K562 (cell line): Measurements from ENCODE around the gene MATR3. TPM values are rescaled to one million over a fixed set of nuclear protein-coding genes. Genes with fewer than 3 reads are reported as not detected.

Source experiments
- ATAC-seq: fragments of 200-7000 bp; cut with Tn5 transposase; 3 replicates; pipeline ENCODE4 v1.9.1; 2020; ENCODE audit warnings: moderate library complexity
- BruUV-seq: library from RNA; stranded (reverse); fragments of 400-500 nt; replicated peaks from 2 replicates; lab custom pipeline; 2021; lab: Mats Ljungman, UMichigan
- CTCF ChIA-PET: fragments of 300-600 bp; formaldehyde crosslinking; extraction: SDS; loops from one replicate; lab custom pipeline; 2021; ENCODE audit warnings: low intra/inter-chr PET ratio; lab: Yijun Ruan, JAX
- POLR2A ChIA-PET: fragments of 300-600, 350-650 bp; sonication (Branson Sonifier 250); formaldehyde crosslinking; extraction: SDS; loops from one replicate; lab custom pipeline; 2021; ENCODE audit warnings: antibody characterized with exemption, inconsistent platforms; lab: Yijun Ruan, JAX
- DNase-seq, 4 experiments: peaks; one replicate each; pipeline versions ENCODE4 v3.0.0 to v3.0.0-alpha.2; 2011 to 2018; ENCODE audit warnings: low spot score in 3 of 4, mixed read lengths in 3 of 4; ENCODE audit errors: extremely low read depth in 1 of 4
- FAIRE-seq: peaks from 2 replicates; lab custom pipeline; 2011; peaks lifted over from hg19 to GRCh38; lab: Jason Lieb, UNC
- H2AFZ ChIP-seq: 2 replicates; pipeline ENCODE4 v1.6.0; 2011; ENCODE audit warnings: low read depth, low read length, control low read depth, inconsistent platforms
- H3K27ac ChIP-seq: fragments of 200-600 bp; 3 replicates; pipeline ENCODE4 v1.8.0; 2011; ENCODE audit warnings: low read depth, mild to moderate bottlenecking, control low read depth, inconsistent platforms, low read length, moderate library complexity, mixed read lengths; ENCODE audit errors: extremely low read depth
- H3K27me3 ChIP-seq, 2 experiments: fragments of 300-600 bp in 1 of 2; 2 replicates in 1 of 2; 3 replicates in 1 of 2; pipeline versions ENCODE4 v1.6.0 to v1.8.0; 2011; ENCODE audit warnings: inconsistent platforms in 2 of 2, low read length in 2 of 2, mild to moderate bottlenecking in 1 of 2, mixed read lengths in 1 of 2, moderate library complexity in 1 of 2; ENCODE audit not compliant: control insufficient read depth in 2 of 2, insufficient read depth in 2 of 2
- H3K36me3 ChIP-seq: fragments of 300-600 bp; 3 replicates; pipeline ENCODE4 v1.8.0; 2011; ENCODE audit warnings: mild to moderate bottlenecking, low read length, inconsistent platforms; ENCODE audit not compliant: control insufficient read depth, insufficient read depth
- H3K4me1 ChIP-seq, 2 experiments: fragments of 200-600 bp in 1 of 2; replicated peaks in 1 of 2; 2 replicates in 1 of 2; 3 replicates in 1 of 2; pipeline versions ENCODE4 v1.5.1 to v1.8.0; 2011; ENCODE audit warnings: inconsistent platforms in 2 of 2, low read length in 2 of 2, mild to moderate bottlenecking in 1 of 2, mixed read lengths in 1 of 2, moderate library complexity in 1 of 2; ENCODE audit not compliant: control insufficient read depth in 2 of 2, insufficient read depth in 2 of 2
- H3K4me2 ChIP-seq: 2 replicates; pipeline ENCODE4 v1.6.1; 2011; ENCODE audit warnings: low read length, control low read depth, inconsistent platforms, mixed read lengths; ENCODE audit not compliant: insufficient read depth
- H3K4me3 ChIP-seq: fragments of 200-600 bp; sonication (generic), shearing (Covaris generic); 2 replicates; pipeline ENCODE4 v1.5.1; 2016; ENCODE audit warnings: control low read depth, inconsistent platforms
- H3K79me2 ChIP-seq: fragments of 200-600 bp; 3 replicates; pipeline ENCODE4 v1.8.0; 2011; ENCODE audit warnings: low read length, inconsistent platforms; ENCODE audit not compliant: control insufficient read depth, insufficient read depth
- H3K9ac ChIP-seq, 2 experiments: 2 replicates each; pipeline versions ENCODE4 v1.6.0 to v1.6.1; 2011; ENCODE audit warnings: low read depth in 2 of 2, low read length in 2 of 2, control low read depth in 1 of 2, inconsistent platforms in 1 of 2, mild to moderate bottlenecking in 1 of 2, mixed read lengths in 1 of 2; ENCODE audit not compliant: insufficient read depth in 1 of 2
- H3K9me1 ChIP-seq: one replicate; pipeline ENCODE4 v1.6.0; 2011; ENCODE audit warnings: inconsistent platforms, mild to moderate bottlenecking, low read length, moderate library complexity; ENCODE audit not compliant: control insufficient read depth, insufficient read depth
- H3K9me3 ChIP-seq: replicated peaks from 2 replicates; pipeline ENCODE4 v1.5.1; 2011; ENCODE audit warnings: low read depth, low read length, inconsistent platforms; ENCODE audit not compliant: control insufficient read depth, insufficient read depth
- H4K20me1 ChIP-seq: replicated peaks from 2 replicates; pipeline ENCODE4 v1.6.1; 2011; ENCODE audit warnings: low read length, inconsistent platforms, mixed read lengths; ENCODE audit not compliant: control insufficient read depth, insufficient read depth
- ATF6 ChIP-seq: sonication (generic); formaldehyde crosslinking; IDR thresholded peaks from 2 replicates; pipeline ENCODE4 v1.4.0; 2020; ENCODE audit warnings: mild to moderate bottlenecking, missing genetic modification reagents
- CEBPB ChIP-seq: fragments of 450-650 bp; IDR thresholded peaks from 2 replicates; pipeline ENCODE4 v1.6.1; 2016; ENCODE audit warnings: missing genetic modification characterization, missing compliant biosample characterization
- DPF2 ChIP-seq: fragments of 450-650 bp; IDR thresholded peaks from 2 replicates; pipeline ENCODE4 v1.6.1; 2016
- E2F3 ChIP-seq: fragments of 250-450 bp; sonication (Bioruptor Pico); IDR thresholded peaks from 2 replicates; pipeline ENCODE4 v1.4.0; 2020; ENCODE audit warnings: mild to moderate bottlenecking
- EGR1 ChIP-seq: fragments of 450-650 bp; conservative IDR thresholded peaks from 2 replicates; pipeline ENCODE4 v1.6.1; 2017; ENCODE audit warnings: mild to moderate bottlenecking
- HDAC3 ChIP-seq: fragments of 450-650 bp; IDR thresholded peaks from 2 replicates; pipeline ENCODE4 v1.6.1; 2018; ENCODE audit warnings: borderline replicate concordance, mild to moderate bottlenecking, moderate library complexity; ENCODE audit not compliant: partially characterized antibody
- MED1 ChIP-seq: sonication (generic); formaldehyde crosslinking; IDR thresholded peaks from 2 replicates; pipeline ENCODE4 v1.8.1; 2023; ENCODE audit warnings: missing genetic modification reagents, borderline replicate concordance
- NFATC3 ChIP-seq: fragments of 450-650 bp; IDR thresholded peaks from 2 replicates; pipeline ENCODE4 v1.6.1; 2017; ENCODE audit warnings: mild to moderate bottlenecking
- NFIC ChIP-seq: fragments of 450-650 bp; IDR thresholded peaks from 2 replicates; pipeline ENCODE4 v1.6.1; 2017; ENCODE audit warnings: mild to moderate bottlenecking, inconsistent platforms
- POLR3G ChIP-seq: IDR thresholded peaks from 2 replicates; pipeline ENCODE4 v1.6.1; 2011; ENCODE audit not compliant: insufficient read length, insufficient replicate concordance; ENCODE audit errors: extremely low read depth
- TGIF2 ChIP-seq: sonication (generic); formaldehyde crosslinking; IDR thresholded peaks from 2 replicates; pipeline ENCODE4 v1.8.1; 2022; ENCODE audit warnings: mild to moderate bottlenecking, missing genetic modification reagents, moderate library complexity
- THRA ChIP-seq: fragments of 450-650 bp; IDR thresholded peaks from 2 replicates; pipeline ENCODE4 v1.6.1; 2017; ENCODE audit warnings: mild to moderate bottlenecking, moderate library complexity
- WHSC1 ChIP-seq: IDR thresholded peaks from one replicate; pipeline ENCODE4 v1.6.1; 2012; ENCODE audit warnings: low read length, control low read depth, inconsistent platforms
- ZNF146 ChIP-seq: IDR thresholded peaks from one replicate; pipeline ENCODE4 v1.6.1; 2018; ENCODE audit warnings: missing compliant biosample characterization; ENCODE audit not compliant: unreplicated experiment
- ZNF561 ChIP-seq: fragments of 450-650 bp; formaldehyde crosslinking; conservative IDR thresholded peaks from 2 replicates; pipeline ENCODE4 v1.4.0; 2020; ENCODE audit warnings: mild to moderate bottlenecking, moderate library complexity
- WGBS: fragments of 100-300 bp; shearing (Covaris generic); methylation state at CpG from one replicate; pipeline ENCODE4 v1.1.6; 2016; ENCODE audit warnings: low coverage, mixed read lengths; ENCODE audit not compliant: insufficient coverage; ENCODE audit errors: missing lambda C conversion rate; 5-methylcytosine and 5-hydroxymethylcytosine counted together
- in situ Hi-C: fragments of 300-500 bp; cut with MboI; formaldehyde crosslinking; loops from 4 replicates; pipeline ENCODE4 v1.15.0; 2018; ENCODE audit warnings: inconsistent platforms, mixed read lengths
- intact Hi-C: fragments of 100-400 bp; cut with micrococcal nuclease; formaldehyde crosslinking; loops from 2 replicates; pipeline ENCODE4 v1.14.2; 2022
- polyA plus RNA-seq, 8 experiments: library from polyadenylated mRNA; depleted of rRNA in 4 of 8; stranded (reverse) in 5 of 8; unstranded in 3 of 8; fragments of >200 nt; fragmentation: Nextera tagmentation in 2 of 8; fragmentation: Illumina TruSeq in 1 of 8; extraction: Ambion mirVana in 2 of 8; extraction: Trizol in 1 of 8; gene quantifications; 2 replicates each; pipeline versions ENCODE4 v1.2.1 to v1.2.3, GENCODE V29; 2011 to 2014; ENCODE audit warnings: inconsistent platforms in 1 of 8, missing spikeins in 1 of 8
- total RNA-seq, 7 experiments: library from RNA; depleted of rRNA in 6 of 7; stranded (reverse); fragments of >200 nt in 6 of 7; fragmentation: Illumina TruSeq in 2 of 7; extraction: Trizol in 2 of 7; gene quantifications; 2 replicates each; pipeline versions ENCODE4 v1.2.1 to v1.2.3, GENCODE V29; 2011 to 2021; ENCODE audit warnings: low replicate concordance in 1 of 7
- TF ChIP-seq, protein P1 (sequence below): sonication (generic); formaldehyde crosslinking; IDR thresholded peaks from 2 replicates; pipeline ENCODE4 v1.8.0; 2022; ENCODE audit warnings: mild to moderate bottlenecking, low read depth, missing genetic modification reagents

The MATR3 gene
- total and polyA plus RNA-seq, 9 of the 15 experiments (the other 6 are each of a cell fraction or from before 2014, with no cell fraction given), result 150 to 425 (median 263) TPM

- ChIA-PET CTCF (interaction anchor here (0.7 kb wide), 1 partner anchor 67 kb away, joined by 3 read pairs; no protein-coding TSS in a partner anchor), POLR2A (interaction anchor here (1.5 to 2.9 kb wide), 3 partner anchors 11 to 20 kb away, joined by 5 to 17 read pairs (median 8); partner anchors contain the start of gene MATR3)
- intact Hi-C loops (no loop called here), in situ Hi-C loops (no loop called here)
- Histone ChIP-seq H3K9me3 (no peaks in the 10 kb centered on the region), H3K9ac (no peak overlapping the region), H3K36me3 (peaks cover 83% of the 10 kb centered on the region), H3K4me1 (peaks cover 3% of the 10 kb centered on the region in 2 experiments; a peak in 3 of 5 replicates), H3K4me2 (no peak overlapping the region), H3K4me3 (no peak overlapping the region), H4K20me1 (peaks cover 20% of the 10 kb centered on the region), H3K9me1 (no peaks in the 10 kb centered on the region), H3K27ac (no peak overlapping the region), H3K79me2 (peaks cover 94% of the 10 kb centered on the region), H3K27me3 (no peaks in the 10 kb centered on the region), H2AFZ (no peak overlapping the region)
- WGBS, result 79% methylated on average over 1 of the region's 1 CpG
- ATAC-seq, result no peak
- no peak for DNase-seq
- no peak for FAIRE-seq
- TF ChIP-seq TGIF2 (CRISPR knock-in tag), result no peak
- TF ChIP-seq MED1 (CRISPR knock-in tag), result no peak
- no peak for TF ChIP-seq DPF2
- no peak for TF ChIP-seq ZNF146 (CRISPR knock-in tag)
- TF ChIP-seq ZNF561 (CRISPR knock-in tag), result no peak
- TF ChIP-seq THRA, result no peak
- no peak for TF ChIP-seq POLR3G
- no peak for TF ChIP-seq E2F3
- TF ChIP-seq WHSC1, result no peak
- TF ChIP-seq NFIC, result no peak
- no peak for TF ChIP-seq HDAC3
- TF ChIP-seq ATF6 (CRISPR knock-in tag), result no peak
- no peak for TF ChIP-seq NFATC3
- TF ChIP-seq, protein P1, sequence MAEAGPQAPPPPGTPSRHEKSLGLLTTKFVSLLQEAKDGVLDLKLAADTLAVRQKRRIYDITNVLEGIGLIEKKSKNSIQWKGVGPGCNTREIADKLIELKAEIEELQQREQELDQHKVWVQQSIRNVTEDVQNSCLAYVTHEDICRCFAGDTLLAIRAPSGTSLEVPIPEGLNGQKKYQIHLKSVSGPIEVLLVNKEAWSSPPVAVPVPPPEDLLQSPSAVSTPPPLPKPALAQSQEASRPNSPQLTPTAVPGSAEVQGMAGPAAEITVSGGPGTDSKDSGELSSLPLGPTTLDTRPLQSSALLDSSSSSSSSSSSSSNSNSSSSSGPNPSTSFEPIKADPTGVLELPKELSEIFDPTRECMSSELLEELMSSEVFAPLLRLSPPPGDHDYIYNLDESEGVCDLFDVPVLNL, result no peak
- TF ChIP-seq CEBPB (tag), result no peak
- no peak for TF ChIP-seq EGR1
- BruUV-seq, result no TSS peak
Measured at GRCh38 chr5:139314276-139314675, 20.7 kb downstream of the MATR3 start.
